SK-N-SH (cell line): Measurements from ENCODE around the gene CREB3. TPM values are rescaled to one million over a fixed set of nuclear protein-coding genes. Genes with fewer than 3 reads are reported as not detected.

ENCODE experiments used
- CTCF ChIA-PET: fragments of 300-600, 350-600 bp; formaldehyde crosslinking; extraction: SDS; loops from one replicate; lab custom pipeline; 2021; lab: Yijun Ruan, JAX
- POLR2A ChIA-PET: fragments of 350-600 bp; sonication (Branson Sonifier 250); formaldehyde crosslinking; extraction: SDS; loops from one replicate; lab custom pipeline; 2020; ENCODE audit warnings: antibody characterized with exemption, inconsistent platforms; lab: Yijun Ruan, JAX
- DNase-seq: peaks from one replicate; pipeline ENCODE4 v3.0.0; 2012
- H2AFZ ChIP-seq: fragments of 200-600 bp; sonication (generic); 2 replicates; pipeline ENCODE4 v1.8.1; 2016; ENCODE audit warnings: antibody characterized with exemption, mild to moderate bottlenecking, low read depth
- H3F3A ChIP-seq: fragments of 200-600 bp; sonication (generic); replicated peaks from 2 replicates; pipeline ENCODE3; 2016; ENCODE audit warnings: antibody characterized with exemption, mild to moderate bottlenecking; ENCODE audit not compliant: insufficient read depth
- H3K27ac ChIP-seq, 2 experiments: fragments of 200-500 bp in 1 of 2; fragments of 200-600 bp in 1 of 2; sonication (Bioruptor generic) in 1 of 2; sonication (generic), shearing (Covaris generic) in 1 of 2; 2 replicates each; pipeline versions ENCODE4 v1.5.1 to v1.6.1; 2014 to 2016; ENCODE audit warnings: low read depth in 2 of 2, inconsistent platforms in 1 of 2, low read length in 1 of 2, mild to moderate bottlenecking in 1 of 2, mixed read lengths in 1 of 2
- H3K27me3 ChIP-seq: fragments of 200-600 bp; sonication (generic), shearing (Covaris generic); 2 replicates; pipeline ENCODE4 v1.6.1; 2016; ENCODE audit warnings: mixed run types; ENCODE audit not compliant: insufficient read depth
- H3K36me3 ChIP-seq, 2 experiments: fragments of 200-500 bp in 1 of 2; fragments of 200-600 bp in 1 of 2; sonication (Bioruptor generic) in 1 of 2; sonication (generic) in 1 of 2; replicated peaks in 1 of 2; 2 replicates each; pipeline versions ENCODE3 to v1.5.1; 2014 to 2016; ENCODE audit warnings: low read length in 1 of 2, mild to moderate bottlenecking in 1 of 2; ENCODE audit not compliant: insufficient read depth in 2 of 2, control insufficient read depth in 1 of 2
- H3K4me1 ChIP-seq, 2 experiments: fragments of 200-500 bp in 1 of 2; fragments of 200-600 bp in 1 of 2; sonication (Bioruptor generic) in 1 of 2; sonication (generic), shearing (Covaris generic) in 1 of 2; 2 replicates each; pipeline versions ENCODE4 v1.5.1 to v1.6.1; 2014 to 2016; ENCODE audit warnings: low read depth in 1 of 2, low read length in 1 of 2, mixed run types in 1 of 2; ENCODE audit not compliant: insufficient read depth in 2 of 2, control insufficient read depth in 1 of 2
- H3K4me2 ChIP-seq: fragments of 200-600 bp; sonication (generic), shearing (Covaris generic); 2 replicates; pipeline ENCODE4 v1.6.1; 2017; ENCODE audit warnings: mixed run types
- H3K4me3 ChIP-seq, 2 experiments: fragments of 200-500 bp in 1 of 2; fragments of 200-600 bp in 1 of 2; sonication (Bioruptor generic) in 1 of 2; sonication (generic), shearing (Covaris generic) in 1 of 2; 2 replicates each; pipeline versions ENCODE4 v1.5.1 to v1.8.1; 2014 to 2016; ENCODE audit warnings: low read depth in 2 of 2, inconsistent platforms in 1 of 2, low read length in 1 of 2, mild to moderate bottlenecking in 1 of 2, mixed read lengths in 1 of 2, moderate library complexity in 1 of 2
- H3K79me2 ChIP-seq: fragments of 200-600 bp; sonication (generic); 2 replicates; pipeline ENCODE4 v1.8.1; 2017; ENCODE audit warnings: mild to moderate bottlenecking; ENCODE audit not compliant: insufficient read depth
- H3K9ac ChIP-seq: fragments of 200-600 bp; sonication (generic); 2 replicates; pipeline ENCODE4 v1.6.1; 2017; ENCODE audit warnings: mixed run types
- H3K9me2 ChIP-seq: fragments of 200-600 bp; sonication (generic); 2 replicates; pipeline ENCODE4 v1.6.1; 2017; ENCODE audit warnings: mixed run types
- H3K9me3 ChIP-seq: fragments of 200-600 bp; sonication (generic); 2 replicates; pipeline ENCODE4 v1.6.1; 2017; ENCODE audit warnings: mixed run types, mild to moderate bottlenecking, moderate library complexity
- H4K20me1 ChIP-seq: fragments of 200-600 bp; sonication (generic); 2 replicates; pipeline ENCODE4 v1.6.1; 2017; ENCODE audit warnings: mild to moderate bottlenecking, mixed run types; ENCODE audit not compliant: insufficient read depth
- CHD2 ChIP-seq: fragments of 150-350 bp; IDR thresholded peaks from 2 replicates; pipeline ENCODE4 v1.6.1; 2018; ENCODE audit warnings: low read length; ENCODE audit not compliant: partially characterized antibody
- EP300 ChIP-seq, 2 experiments: IDR thresholded peaks; 2 replicates each; pipeline versions ENCODE4 v1.4.0 to v1.6.1; 2012; ENCODE audit warnings: borderline replicate concordance in 1 of 2, low read depth in 1 of 2, low read length in 1 of 2
- FOSL2 ChIP-seq: IDR thresholded peaks from 2 replicates; pipeline ENCODE4 v1.4.0; 2012; ENCODE audit warnings: low read depth, mild to moderate bottlenecking, moderate library complexity, borderline replicate concordance
- FOXM1 ChIP-seq: IDR thresholded peaks from 2 replicates; pipeline ENCODE4 v1.4.0; 2012; ENCODE audit warnings: low read depth, mild to moderate bottlenecking
- GATA2 ChIP-seq: sonication (generic); formaldehyde crosslinking; IDR thresholded peaks from 2 replicates; pipeline ENCODE4 v1.5.0; 2020; ENCODE audit warnings: mild to moderate bottlenecking, missing genetic modification reagents
- MEF2A ChIP-seq: IDR thresholded peaks from 2 replicates; pipeline ENCODE4 v1.4.0; 2012; ENCODE audit warnings: low read depth, borderline replicate concordance
- MXI1 ChIP-seq: IDR thresholded peaks from 2 replicates; pipeline ENCODE4 v1.6.1; 2012; ENCODE audit warnings: mild to moderate bottlenecking, low read depth, low read length, improper control_type of control experiment
- NFIC ChIP-seq: IDR thresholded peaks from 2 replicates; pipeline ENCODE4 v1.4.0; 2012; ENCODE audit warnings: borderline replicate concordance
- NRF1 ChIP-seq: IDR thresholded peaks from 2 replicates; pipeline ENCODE4 v1.6.1; 2012; ENCODE audit warnings: low read depth, mild to moderate bottlenecking, low read length
- POLR2AphosphoS5 ChIP-seq: IDR thresholded peaks from 2 replicates; pipeline ENCODE4 v1.6.1; 2012; ENCODE audit warnings: low read depth, low read length
- RAD21 ChIP-seq: IDR thresholded peaks from 2 replicates; pipeline ENCODE4 v1.6.1; 2012; ENCODE audit warnings: mild to moderate bottlenecking, low read length
- RCOR1 ChIP-seq: fragments of 150-350 bp; IDR thresholded peaks from 2 replicates; pipeline ENCODE4 v1.6.1; 2017; ENCODE audit warnings: antibody characterized with exemption, low read length
- RXRA ChIP-seq: IDR thresholded peaks from 2 replicates; pipeline ENCODE4 v1.4.0; 2012; ENCODE audit warnings: low read depth, mild to moderate bottlenecking, borderline replicate concordance
- SIN3A ChIP-seq: IDR thresholded peaks from 2 replicates; pipeline ENCODE4 v1.6.1; 2012; ENCODE audit warnings: low read depth, mild to moderate bottlenecking, low read length, moderate library complexity, borderline replicate concordance
- SMC3 ChIP-seq: IDR thresholded peaks from 2 replicates; pipeline ENCODE4 v1.6.1; 2012; ENCODE audit warnings: low read depth, low read length, improper control_type of control experiment
- TCF12 ChIP-seq: IDR thresholded peaks from 2 replicates; pipeline ENCODE4 v1.4.0; 2012
- USF2 ChIP-seq: fragments of 150-350 bp; IDR thresholded peaks from 2 replicates; pipeline ENCODE4 v1.6.1; 2017; ENCODE audit warnings: antibody characterized with exemption, low read length, low read depth, borderline replicate concordance
- YY1 ChIP-seq: IDR thresholded peaks from 2 replicates; pipeline ENCODE4 v1.4.0; 2012; ENCODE audit warnings: low read depth, mild to moderate bottlenecking
- WGBS: methylation state at CpG from one replicate; pipeline ENCODE4 v1.1.6; 2017; ENCODE audit warnings: low lambda C conversion rate; 5-methylcytosine and 5-hydroxymethylcytosine counted together
- polyA plus RNA-seq, 3 experiments: library from polyadenylated mRNA; depleted of rRNA; stranded (reverse); fragments of >200 nt; gene quantifications; 2 replicates each; pipeline ENCODE4 v1.2.3, GENCODE V29; 2012
- TF ChIP-seq, protein P1 (sequence below): IDR thresholded peaks from 2 replicates; pipeline ENCODE4 v1.4.0; 2012; ENCODE audit warnings: low read depth, borderline replicate concordance

The CREB3 gene
- polyA plus RNA-seq, 1 of the 3 experiments (the other 2 are of a cell fraction), result 38.6 TPM

GRCh38 chr9:35698231-35698630 is 34.2 kb upstream of the CREB3 start:
- 100% methylated on average over 3 of the region's 5 CpGs for WGBS
- H4K20me1 ChIP-seq, result no peaks in the 10 kb centered on the region
- no peak overlapping the region for H3K27ac ChIP-seq
- H3K79me2 ChIP-seq, result no peaks in the 10 kb centered on the region
- CTCF ChIA-PET, result interaction anchor here (0.9 to 8.3 kb wide), 7 partner anchors 11 to 86 kb away, joined by 3 to 183 read pairs (median 30); partner anchors contain the start of genes ARHGEF39, CCDC107, CREB3 and RMRP
- no peaks in the 10 kb centered on the region for H3K27me3 ChIP-seq
- TF ChIP-seq SIN3A, result no peak
- no peak for TF ChIP-seq MXI1
- no peak for TF ChIP-seq YY1
- no peak for TF ChIP-seq SMC3
- no peak for TF ChIP-seq FOXM1
- no peak for TF ChIP-seq MEF2A
- TF ChIP-seq NFIC, result no peak
- TF ChIP-seq, all 33 proteins: peak for 0
- H3K9ac ChIP-seq, result no peak overlapping the region
- no peaks in the 10 kb centered on the region for H3K4me1 ChIP-seq
- DNase-seq, result no peak
- no peak overlapping the region for H2AFZ ChIP-seq
- peaks cover 49% of the 10 kb centered on the region for H3F3A ChIP-seq
- POLR2A ChIA-PET, result no interaction called here
- H3K9me2 ChIP-seq, result no peaks in the 10 kb centered on the region
- no peak overlapping the region for H3K4me2 ChIP-seq
- peaks cover 50 to 63% of the 10 kb centered on the region in 2 experiments for H3K36me3 ChIP-seq
- H3K9me3 ChIP-seq, result no peaks in the 10 kb centered on the region
- H3K4me3 ChIP-seq, result no peak overlapping the region

GRCh38 chr9:35700031-35700430 is 32.4 kb upstream of the CREB3 start:
- Histone ChIP-seq H3K27ac (no peak overlapping the region), H4K20me1 (no peaks in the 10 kb centered on the region), H3K4me3 (no peak overlapping the region), H3K9ac (no peak overlapping the region), H3K79me2 (no peaks in the 10 kb centered on the region), H3K9me2 (no peaks in the 10 kb centered on the region), H3K27me3 (no peaks in the 10 kb centered on the region), H3K9me3 (no peaks in the 10 kb centered on the region), H3F3A (peaks cover 40% of the 10 kb centered on the region), H3K4me2 (no peak overlapping the region), H2AFZ (no peak overlapping the region), H3K4me1 (no peaks in the 10 kb centered on the region), H3K36me3 (peaks cover 55 to 81% of the 10 kb centered on the region in 2 experiments)
- 89% methylated on average over 9 of the region's 11 CpGs for WGBS
- ChIA-PET CTCF (interaction anchor here (0.8 to 8.3 kb wide), 4 partner anchors 8 to 42 kb away, joined by 4 to 103 read pairs (median 22); partner anchors contain the start of genes ARHGEF39, CCDC107, CREB3 and RMRP), POLR2A (no interaction called here)
- no peak for DNase-seq
- TF ChIP-seq USF2 (no peak), MEF2A (no peak), NRF1 (no peak), POLR2AphosphoS5 (no peak), TCF12 (no peak), GATA2 (CRISPR knock-in tag) (no peak), RAD21 (no peak), FOSL2 (no peak), RCOR1 (no peak), CHD2 (no peak), SIN3A (no peak), EP300 (IDR thresholded peaks at IDR 0.05; ENCODE audit: borderline replicate concordance in 1 of 2, low read depth in 1 of 2, low read length in 1 of 2) (no peak), NFIC (no peak), FOXM1 (no peak), MXI1 (no peak), RXRA (no peak)
- TF ChIP-seq, protein P1, sequence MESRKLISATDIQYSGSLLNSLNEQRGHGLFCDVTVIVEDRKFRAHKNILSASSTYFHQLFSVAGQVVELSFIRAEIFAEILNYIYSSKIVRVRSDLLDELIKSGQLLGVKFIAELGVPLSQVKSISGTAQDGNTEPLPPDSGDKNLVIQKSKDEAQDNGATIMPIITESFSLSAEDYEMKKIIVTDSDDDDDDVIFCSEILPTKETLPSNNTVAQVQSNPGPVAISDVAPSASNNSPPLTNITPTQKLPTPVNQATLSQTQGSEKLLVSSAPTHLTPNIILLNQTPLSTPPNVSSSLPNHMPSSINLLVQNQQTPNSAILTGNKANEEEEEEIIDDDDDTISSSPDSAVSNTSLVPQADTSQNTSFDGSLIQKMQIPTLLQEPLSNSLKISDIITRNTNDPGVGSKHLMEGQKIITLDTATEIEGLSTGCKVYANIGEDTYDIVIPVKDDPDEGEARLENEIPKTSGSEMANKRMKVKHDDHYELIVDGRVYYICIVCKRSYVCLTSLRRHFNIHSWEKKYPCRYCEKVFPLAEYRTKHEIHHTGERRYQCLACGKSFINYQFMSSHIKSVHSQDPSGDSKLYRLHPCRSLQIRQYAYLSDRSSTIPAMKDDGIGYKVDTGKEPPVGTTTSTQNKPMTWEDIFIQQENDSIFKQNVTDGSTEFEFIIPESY, result no peak
